Loucy (cell line): ENCODE measurements around the gene MAP3K19.

ENCODE experiments used
- H2AFZ ChIP-seq: fragments of 200-600 bp; sonication (generic); 2 replicates; pipeline ENCODE4 v1.6.0; 2016; ENCODE audit warnings: antibody characterized with exemption, mild to moderate bottlenecking, low read length, moderate library complexity
- H3F3A ChIP-seq: fragments of 200-600 bp; 2 replicates; pipeline ENCODE4 v1.6.0; 2016; ENCODE audit warnings: antibody characterized with exemption, low read depth, mild to moderate bottlenecking
- H3K27me3 ChIP-seq: fragments of 200-600 bp; sonication (generic); 2 replicates; pipeline ENCODE4 v1.6.1; 2014; ENCODE audit warnings: low read length, mild to moderate bottlenecking; ENCODE audit not compliant: insufficient read depth, poor library complexity, severe bottlenecking
- H3K36me3 ChIP-seq: fragments of 200-600 bp; sonication (generic); 2 replicates; pipeline ENCODE4 v1.6.1; 2016; ENCODE audit warnings: low read length; ENCODE audit not compliant: insufficient read depth
- H3K4me1 ChIP-seq: fragments of 200-600 bp; sonication (generic); 2 replicates; pipeline ENCODE4 v1.5.1; 2014; ENCODE audit warnings: low read length, mild to moderate bottlenecking; ENCODE audit not compliant: insufficient read depth, poor library complexity, severe bottlenecking
- H3K4me2 ChIP-seq: fragments of 200-600 bp; sonication (generic); 2 replicates; pipeline ENCODE4 v1.6.0; 2014; ENCODE audit warnings: antibody characterized with exemption, low read length, low read depth, mild to moderate bottlenecking; ENCODE audit not compliant: poor library complexity, severe bottlenecking
- H3K4me3 ChIP-seq: fragments of 200-600 bp; sonication (generic); 2 replicates; pipeline ENCODE4 v1.5.1; 2014; ENCODE audit warnings: low read length, mild to moderate bottlenecking, mixed read lengths; ENCODE audit not compliant: poor library complexity, severe bottlenecking
- H3K79me2 ChIP-seq: fragments of 200-600 bp; sonication (generic); 2 replicates; pipeline ENCODE4 v1.6.1; 2014; ENCODE audit warnings: low read length; ENCODE audit not compliant: insufficient read depth
- H3K9ac ChIP-seq: fragments of 200-600 bp; sonication (generic); 2 replicates; pipeline ENCODE4 v1.6.0; 2014; ENCODE audit warnings: mild to moderate bottlenecking, low read depth, low read length, moderate library complexity; ENCODE audit not compliant: poor library complexity, severe bottlenecking
- H3K9me2 ChIP-seq: fragments of 200-600 bp; sonication (generic); replicated peaks from 2 replicates; pipeline ENCODE4 v1.6.1; 2016; ENCODE audit warnings: low read depth, low read length, mixed read lengths
- H3K9me3 ChIP-seq: fragments of 200-600 bp; sonication (generic); 2 replicates; pipeline ENCODE4 v1.6.1; 2014; ENCODE audit warnings: mild to moderate bottlenecking, antibody characterized with exemption, low read length, low read depth; ENCODE audit not compliant: insufficient read depth
- H4K20me1 ChIP-seq: fragments of 200-600 bp; sonication (generic); 2 replicates; pipeline ENCODE4 v1.6.0; 2014; ENCODE audit warnings: antibody characterized with exemption, low read length, mild to moderate bottlenecking; ENCODE audit not compliant: insufficient read depth, poor library complexity, severe bottlenecking
- EZH2phosphoT487 ChIP-seq: fragments of 200-600 bp; IDR thresholded peaks from 2 replicates; pipeline ENCODE4 v1.6.1; 2018; ENCODE audit warnings: antibody characterized with exemption, mild to moderate bottlenecking, moderate library complexity, borderline replicate concordance
- TF ChIP-seq, protein P1 (sequence below): fragments of 200-600 bp; sonication (generic); conservative IDR thresholded peaks from 2 replicates; pipeline ENCODE4 v1.5.1; 2014; ENCODE audit warnings: mild to moderate bottlenecking, antibody characterized with exemption, low read length

The MAP3K19 gene

DNA sequence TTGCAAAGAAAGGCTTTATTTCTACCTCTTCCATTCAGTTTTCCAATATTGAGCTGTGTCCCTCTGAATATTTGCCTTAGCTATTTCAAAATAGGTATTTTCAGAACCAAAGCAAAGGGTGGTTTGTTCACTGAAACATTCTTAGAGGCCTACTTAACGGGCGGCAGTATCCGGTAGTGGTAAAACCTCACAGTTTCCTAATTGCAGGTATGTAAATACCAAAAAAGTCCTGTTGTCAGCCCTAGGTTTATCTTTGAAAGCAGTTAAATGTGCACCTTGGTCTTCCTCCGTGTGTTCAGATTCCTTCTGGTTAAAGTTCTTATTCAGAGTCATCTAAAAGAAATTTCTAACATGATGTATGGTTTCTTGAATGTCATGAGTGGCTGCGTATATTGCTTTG, 89.8 kb downstream of the MAP3K19 start:
- no peak overlapping the region for H3K9ac ChIP-seq
- H3K9me3 ChIP-seq: no peaks in the 10 kb centered on the region
- no peaks in the 10 kb centered on the region for H3F3A ChIP-seq
- H3K4me3 ChIP-seq: no peak overlapping the region
- peaks cover 3% of the 10 kb centered on the region for H4K20me1 ChIP-seq
- H3K4me1 ChIP-seq: no peaks in the 10 kb centered on the region
- H3K9me2 ChIP-seq: no peaks in the 10 kb centered on the region
- H3K79me2 ChIP-seq: no peaks in the 10 kb centered on the region
- TF ChIP-seq EZH2phosphoT487: no peak
- TF ChIP-seq, protein P1, sequence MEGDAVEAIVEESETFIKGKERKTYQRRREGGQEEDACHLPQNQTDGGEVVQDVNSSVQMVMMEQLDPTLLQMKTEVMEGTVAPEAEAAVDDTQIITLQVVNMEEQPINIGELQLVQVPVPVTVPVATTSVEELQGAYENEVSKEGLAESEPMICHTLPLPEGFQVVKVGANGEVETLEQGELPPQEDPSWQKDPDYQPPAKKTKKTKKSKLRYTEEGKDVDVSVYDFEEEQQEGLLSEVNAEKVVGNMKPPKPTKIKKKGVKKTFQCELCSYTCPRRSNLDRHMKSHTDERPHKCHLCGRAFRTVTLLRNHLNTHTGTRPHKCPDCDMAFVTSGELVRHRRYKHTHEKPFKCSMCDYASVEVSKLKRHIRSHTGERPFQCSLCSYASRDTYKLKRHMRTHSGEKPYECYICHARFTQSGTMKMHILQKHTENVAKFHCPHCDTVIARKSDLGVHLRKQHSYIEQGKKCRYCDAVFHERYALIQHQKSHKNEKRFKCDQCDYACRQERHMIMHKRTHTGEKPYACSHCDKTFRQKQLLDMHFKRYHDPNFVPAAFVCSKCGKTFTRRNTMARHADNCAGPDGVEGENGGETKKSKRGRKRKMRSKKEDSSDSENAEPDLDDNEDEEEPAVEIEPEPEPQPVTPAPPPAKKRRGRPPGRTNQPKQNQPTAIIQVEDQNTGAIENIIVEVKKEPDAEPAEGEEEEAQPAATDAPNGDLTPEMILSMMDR: no peak
- peaks cover 56% of the 10 kb centered on the region for H3K36me3 ChIP-seq
- H2AFZ ChIP-seq: no peak overlapping the region
- no peaks in the 10 kb centered on the region for H3K27me3 ChIP-seq
- H3K4me2 ChIP-seq: no peak overlapping the region

DNA sequence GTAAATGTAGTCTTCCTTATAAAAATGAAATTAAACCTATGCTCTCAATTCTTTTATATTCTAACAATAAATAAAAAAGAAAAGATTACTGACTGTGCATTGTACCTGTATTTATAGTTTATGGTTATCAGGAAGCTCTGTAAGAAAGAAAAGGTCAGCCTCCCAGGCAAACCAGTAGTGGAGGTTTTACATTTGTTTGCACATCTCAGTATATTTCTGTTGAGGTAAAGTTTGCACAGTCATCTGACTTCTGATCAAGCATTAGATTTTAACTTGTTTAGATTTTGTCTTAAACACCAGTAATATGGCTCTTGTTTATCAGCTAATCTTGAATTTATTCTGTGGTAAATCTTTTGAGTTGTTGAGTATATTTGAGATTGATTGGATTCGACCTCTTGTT, 91.5 kb downstream of the MAP3K19 start:
- H3F3A ChIP-seq: 0 out of 2 replicates have a peak, but pooled peaks cover 4% of the 10 kb centered on the region
- peaks cover 71% of the 10 kb centered on the region for H3K36me3 ChIP-seq
- H3K4me2 ChIP-seq: no peak overlapping the region
- no peak overlapping the region for H3K4me3 ChIP-seq
- H3K4me1 ChIP-seq: no peaks in the 10 kb centered on the region
- no peaks in the 10 kb centered on the region for H3K9me3 ChIP-seq
- peaks cover 12% of the 10 kb centered on the region for H4K20me1 ChIP-seq
- H3K79me2 ChIP-seq: no peaks in the 10 kb centered on the region
- H3K27me3 ChIP-seq: no peaks in the 10 kb centered on the region
- H3K9ac ChIP-seq: no peak overlapping the region
- no peaks in the 10 kb centered on the region for H3K9me2 ChIP-seq
- H2AFZ ChIP-seq: no peak overlapping the region
- TF ChIP-seq, protein P1: no peak
- TF ChIP-seq EZH2phosphoT487: no peak

GRCh38 chr2:134954065-134954464, 93.2 kb downstream of the MAP3K19 start:
- Histone ChIP-seq H3K79me2 (no peaks in the 10 kb centered on the region), H3K9ac (no peak overlapping the region), H2AFZ (no peak overlapping the region), H3K27me3 (no peaks in the 10 kb centered on the region), H3K36me3 (peaks cover 86% of the 10 kb centered on the region), H3K4me3 (no peak overlapping the region), H3K4me1 (no peaks in the 10 kb centered on the region), H3K9me2 (no peaks in the 10 kb centered on the region), H3K9me3 (no peaks in the 10 kb centered on the region), H3K4me2 (no peak overlapping the region), H3F3A (0 out of 2 replicates have a peak, but pooled peaks cover 4% of the 10 kb centered on the region), H4K20me1 (peaks cover 27% of the 10 kb centered on the region)
- TF ChIP-seq, protein P1: no peak
- TF ChIP-seq EZH2phosphoT487: no peak
